Measurements from ENCODE around the gene VEGFA. TPM values are rescaled to one million over a fixed set of nuclear protein-coding genes. Genes with fewer than 3 reads are reported as not detected.

The VEGFA gene
- total and polyA plus RNA-seq, 2 of the 8 experiments (the other 6 are each of a cell fraction or from before 2014, with no cell fraction given) = 42.2 to 58.5 TPM

GRCh38 chr6:43828711-43829110, 58.7 kb downstream of the VEGFA start:
- no peak for FAIRE-seq

More at GRCh38 chr6:43828711-43829110, 58.7 kb downstream of the VEGFA start:
- Histone ChIP-seq H4K20me1 (replicated peaks in 1 of 2; ENCODE audit: control insufficient read depth in 1 of 2, insufficient read depth in 2 of 2, low read length in 2 of 2) (no peaks in the 10 kb centered on the region), H3K4me2 (ENCODE audit: insufficient read depth in 1 of 2, low read depth in 2 of 2, low read length in 2 of 2) (no peak overlapping the region), H2AFZ (ENCODE audit: low read length) (no peak overlapping the region; the same call in 1 of the 2 replicates), H4K5ac (ENCODE audit: insufficient read length, low read depth, low read length) (no peak overlapping the region), H2BK120ac (replicated peaks; ENCODE audit: low read depth, low read length) (no peak overlapping the region), H3K18ac (ENCODE audit: extremely low read depth, low read length) (no peak overlapping the region), H2BK15ac (ENCODE audit: low read length) (no peak overlapping the region), H3K79me2 (ENCODE audit: control insufficient read depth in 1 of 2, insufficient read depth in 2 of 2, low read length in 2 of 2) (no peaks in the 10 kb centered on the region), H3K14ac (ENCODE audit: insufficient read length) (no peak overlapping the region), H3K27me3 (replicated peaks in 1 of 4; ENCODE audit: control insufficient read depth in 3 of 4, extremely low read depth in 1 of 4, insufficient read depth in 3 of 4, low read length in 3 of 4) (no peaks in the 10 kb centered on the region; a peak in 2 of 7 replicates), H2BK12ac (ENCODE audit: low read depth, low read length) (no peak overlapping the region), H3K9me3 (ENCODE audit: insufficient read depth in 2 of 2, low read depth in 1 of 2, low read length in 1 of 2) (no peaks in the 10 kb centered on the region), H3K4ac (replicated peaks; ENCODE audit: insufficient read length, low read depth, low read length) (no peak overlapping the region), H4K91ac (replicated peaks; ENCODE audit: insufficient read length, low read length) (no peak overlapping the region), H3K79me1 (ENCODE audit: low read depth, low read length) (no peaks in the 10 kb centered on the region), H3K56ac (replicated peaks; ENCODE audit: insufficient read length, low read depth, low read length) (no peak overlapping the region), H3K36me3 (ENCODE audit: control insufficient read depth in 2 of 4, insufficient read depth in 4 of 4, low read length in 3 of 4) (no peaks in the 10 kb centered on the region), H3K27ac (ENCODE audit: low read depth, low read length) (no peak overlapping the region), H2BK5ac (ENCODE audit: low read depth, low read length) (no peak overlapping the region), H2BK20ac (ENCODE audit: low read length) (no peak overlapping the region), H2AK5ac (ENCODE audit: low read depth, low read length) (no peak overlapping the region), H3K9ac (replicated peaks in 1 of 4; ENCODE audit: extremely low read depth in 1 of 4, low read depth in 3 of 4, low read length in 3 of 4) (no peak overlapping the region), H3K4me1 (replicated peaks in 1 of 4; ENCODE audit: control insufficient read depth in 3 of 4, insufficient read depth in 4 of 4, low read length in 3 of 4) (peaks cover 0 to 4% (median 0%) of the 10 kb centered on the region in 4 experiments; a peak in 2 of 7 replicates), H4K8ac (ENCODE audit: extremely low read depth, insufficient read depth, low read length) (no peak overlapping the region), H3K23me2 (ENCODE audit: low read depth, low read length) (no peaks in the 10 kb centered on the region), H3K23ac (ENCODE audit: insufficient read length) (no peak overlapping the region), H3K4me3 (ENCODE audit: extremely low read depth in 1 of 4, insufficient read depth in 2 of 4, low read depth in 3 of 4, low read length in 4 of 4) (no peak overlapping the region)
- CTCF ChIA-PET (ENCODE audit: partially characterized antibody) = interaction anchor here (0.6 to 3.4 kb wide), 13 partner anchors 9 to 1643 kb away, joined by 3 to 32 read pairs (median 4); no protein-coding TSS in a partner anchor
- 54% methylated on average over 4 of the region's 4 CpGs; no CpG with 5 or more reads in 1 of the 2 experiments for WGBS, 2 experiments (ENCODE audit: extremely low coverage in 1 of 2, insufficient coverage in 1 of 2, insufficient read length in 1 of 2, insufficient replicate concordance in 2 of 2, low coverage in 1 of 2, low lambda C conversion rate in 2 of 2, missing lambda C conversion rate in 1 of 2)
- no peak for TF ChIP-seq BRCA1 (IDR thresholded peaks at IDR 0.05; ENCODE audit: low read depth, low read length)
- peak; percentile 69 for TF ChIP-seq SP1 (IDR thresholded peaks at IDR 0.05; ENCODE audit: low read depth, low read length)
- no peak for TF ChIP-seq EP300 (IDR thresholded peaks at IDR 0.05; ENCODE audit: borderline replicate concordance in 1 of 2, low read depth in 2 of 2, low read length in 2 of 2)
- no peak for DNase-seq (ENCODE audit: low read depth in 1 of 2, low spot score in 2 of 2)
- POLR2A ChIA-PET (ENCODE audit: partially characterized antibody) = interaction anchor here (0.9 kb wide), 1 partner anchor 56 kb away, joined by 3 read pairs; no protein-coding TSS in a partner anchor
